Measurements from ENCODE around the gene DIAPH2. TPM values are rescaled to one million over a fixed set of nuclear protein-coding genes. Genes with fewer than 3 reads are reported as not detected.

Gene DIAPH2
- total RNA-seq, 1 experiment from 2014 or later: 10.9 TPM

GRCh38 chrX:97057349-97057909 is 372.8 kb downstream of the DIAPH2 start:
- H2AFZ ChIP-seq (ENCODE audit: low read depth, low read length, poor library complexity, severe bottlenecking): no peak overlapping the region
- no peak overlapping the region for H3K4me3 ChIP-seq (replicated peaks in 1 of 2; ENCODE audit: low read depth in 1 of 2, low read length in 2 of 2)
- intact Hi-C loops (cut with micrococcal nuclease): no loop called here
- no peak for TF ChIP-seq POLR2AphosphoS5 (IDR thresholded peaks at IDR 0.05; ENCODE audit: low read depth, low read length)
- TF ChIP-seq EZH2 (IDR thresholded peaks at IDR 0.05): no peak
- no peak for TF ChIP-seq FOSL1 (IDR thresholded peaks at IDR 0.05; ENCODE audit: low read depth)
- TF ChIP-seq JUND (IDR thresholded peaks at IDR 0.05): no peak
- TF ChIP-seq CBX3 (IDR thresholded peaks at IDR 0.05; ENCODE audit: low read depth): no peak
- no peak for TF ChIP-seq SP1 (IDR thresholded peaks at IDR 0.05; ENCODE audit: low read depth)
- H3K27me3 ChIP-seq (ENCODE audit: insufficient read depth, low read length): no peaks in the 10 kb centered on the region
- no peaks in the 10 kb centered on the region for H4K20me1 ChIP-seq (ENCODE audit: insufficient read depth)
- H3K9ac ChIP-seq (ENCODE audit: low read length): no peak overlapping the region
- ATAC-seq: no peak
- no TSS peak for BruUV-seq (replicated peaks)
- RAD21 ChIA-PET (ENCODE audit: low non-redundant PET in 1 of 2, low total read pairs in 2 of 2, uncharacterized antibody in 2 of 2, unreplicated experiment in 2 of 2): no interaction called here
- H3K36me3 ChIP-seq (ENCODE audit: control insufficient read depth in 1 of 2, insufficient read depth in 2 of 2, low read length in 2 of 2): no peaks in the 10 kb centered on the region
- no peaks in the 10 kb centered on the region for H3K9me3 ChIP-seq (ENCODE audit: control insufficient read depth in 1 of 2, insufficient read depth in 1 of 2, low read depth in 1 of 2, low read length in 2 of 2)
- no peaks in the 10 kb centered on the region; a peak in 1 of 4 replicates for H3K4me1 ChIP-seq (ENCODE audit: control insufficient read depth in 1 of 2, insufficient read depth in 2 of 2, low read length in 2 of 2)
- H3K79me2 ChIP-seq (ENCODE audit: insufficient read depth, low read length): no peaks in the 10 kb centered on the region
- POLR2A ChIA-PET: no interaction called here
- no peak overlapping the region for H3K4me2 ChIP-seq (ENCODE audit: low read length)
- DNase-seq (ENCODE audit: low read depth, low spot score): no peak
- H3K9me2 ChIP-seq (ENCODE audit: insufficient read depth): no peaks in the 10 kb centered on the region
- H3K27ac ChIP-seq (ENCODE audit: low read depth, low read length): no peak overlapping the region
- CTCF ChIA-PET: no interaction called here

GRCh38 chrX:97060020-97060419 is 375.4 kb downstream of the DIAPH2 start:
- Histone ChIP-seq H3K9me3 (ENCODE audit: control insufficient read depth in 1 of 2, insufficient read depth in 1 of 2, low read depth in 1 of 2, low read length in 2 of 2) (no peaks in the 10 kb centered on the region), H3K36me3 (ENCODE audit: control insufficient read depth in 1 of 2, insufficient read depth in 2 of 2, low read length in 2 of 2) (no peaks in the 10 kb centered on the region), H3K9me2 (ENCODE audit: insufficient read depth) (no peaks in the 10 kb centered on the region), H4K20me1 (ENCODE audit: insufficient read depth) (no peaks in the 10 kb centered on the region), H3K4me1 (ENCODE audit: control insufficient read depth in 1 of 2, insufficient read depth in 2 of 2, low read length in 2 of 2) (no peaks in the 10 kb centered on the region; a peak in 1 of 4 replicates), H3K9ac (ENCODE audit: low read length) (no peak overlapping the region), H2AFZ (ENCODE audit: low read depth, low read length, poor library complexity, severe bottlenecking) (no peak overlapping the region), H3K27ac (ENCODE audit: low read depth, low read length) (no peak overlapping the region), H3K4me3 (replicated peaks in 1 of 2; ENCODE audit: low read depth in 1 of 2, low read length in 2 of 2) (no peak overlapping the region), H3K79me2 (ENCODE audit: insufficient read depth, low read length) (no peaks in the 10 kb centered on the region), H3K27me3 (ENCODE audit: insufficient read depth, low read length) (no peaks in the 10 kb centered on the region), H3K4me2 (ENCODE audit: low read length) (no peak overlapping the region)
- ChIA-PET RAD21 (ENCODE audit: low non-redundant PET in 1 of 2, low total read pairs in 2 of 2, uncharacterized antibody in 2 of 2, unreplicated experiment in 2 of 2) (interaction anchor here in 1 of 2 experiments (0.7 kb wide), 1 partner anchor 20 kb away, joined by 3 read pairs; no protein-coding TSS in a partner anchor), POLR2A (no interaction called here), CTCF (no interaction called here)
- DNase-seq (ENCODE audit: low read depth, low spot score) (no peak), ATAC-seq (no peak)
- no TSS peak for BruUV-seq (replicated peaks)
- intact Hi-C loops (cut with micrococcal nuclease): no loop called here
- TF ChIP-seq TCF7L2 (IDR thresholded peaks at IDR 0.05; ENCODE audit: borderline replicate concordance, extremely low read depth, insufficient read depth, insufficient read length) (no peak), POLR2A (IDR thresholded peaks at IDR 0.05; ENCODE audit: borderline replicate concordance, extremely low read depth, insufficient read depth, insufficient read length) (no peak), RAD21 (IDR thresholded peaks at IDR 0.05; ENCODE audit: low read depth) (no peak), EZH2phosphoT487 (IDR thresholded peaks at IDR 0.05; ENCODE audit: borderline replicate concordance) (no peak), CEBPB (IDR thresholded peaks at IDR 0.05; ENCODE audit: low read depth) (no peak), CTCF (IDR thresholded peaks at IDR 0.05 in 2 of 3, conservative IDR thresholded peaks at IDR 0.05 in 1 of 3; ENCODE audit: borderline replicate concordance in 1 of 3, insufficient read depth in 1 of 3, low read depth in 2 of 3, low read length in 2 of 3) (no peak), JUND (IDR thresholded peaks at IDR 0.05) (no peak), MAX (IDR thresholded peaks at IDR 0.05) (no peak), ZNF274 (IDR thresholded peaks at IDR 0.05; ENCODE audit: low read depth, low read length) (no peak), YY1 (IDR thresholded peaks at IDR 0.05; ENCODE audit: extremely low read depth, insufficient replicate concordance, low read depth, low read length) (no peak), EZH2 (IDR thresholded peaks at IDR 0.05) (no peak), ZBTB33 (IDR thresholded peaks at IDR 0.05; ENCODE audit: extremely low read depth, insufficient replicate concordance, low read length) (no peak)

Data from HCT116 (cell line).